OCI-LY7 (cell line): ENCODE measurements around the gene GRM1.

ENCODE experiments used
- EZH2phosphoT487 ChIP-seq: fragments of 200-600 bp; sonication (generic); IDR thresholded peaks from 2 replicates; pipeline ENCODE4 v1.6.1; 2018; ENCODE audit warnings: low read depth, borderline replicate concordance, mild to moderate bottlenecking, mixed run types, antibody characterized with exemption, low read length, moderate library complexity, mixed read lengths
- TF ChIP-seq, protein P1 (sequence below): fragments of 200-600 bp; sonication (generic); conservative IDR thresholded peaks from 2 replicates; pipeline ENCODE4 v1.5.1; 2014; ENCODE audit warnings: mild to moderate bottlenecking, antibody characterized with exemption, low read length, moderate library complexity, mixed read lengths

DNA sequence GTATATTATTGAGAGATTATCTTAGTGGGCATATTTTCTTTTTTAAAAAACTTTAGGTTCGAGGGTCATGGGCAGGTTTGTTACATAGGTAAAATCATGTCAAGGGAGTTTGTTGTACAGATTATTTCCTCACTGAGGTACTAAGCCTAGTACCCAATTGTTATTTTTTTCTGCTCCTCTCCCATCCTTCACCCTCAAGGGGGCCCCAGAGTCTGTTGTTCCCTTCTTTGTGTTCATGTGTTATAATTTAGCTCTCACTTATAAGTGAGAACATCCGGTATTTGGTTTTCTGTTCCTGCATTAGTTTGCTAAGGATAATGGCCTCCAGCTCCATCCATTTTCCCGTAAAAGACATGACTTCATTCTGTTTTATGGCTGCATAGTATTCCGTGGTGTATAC lies 266.8 kb downstream of the GRM1 start:
- TF ChIP-seq, protein P1, sequence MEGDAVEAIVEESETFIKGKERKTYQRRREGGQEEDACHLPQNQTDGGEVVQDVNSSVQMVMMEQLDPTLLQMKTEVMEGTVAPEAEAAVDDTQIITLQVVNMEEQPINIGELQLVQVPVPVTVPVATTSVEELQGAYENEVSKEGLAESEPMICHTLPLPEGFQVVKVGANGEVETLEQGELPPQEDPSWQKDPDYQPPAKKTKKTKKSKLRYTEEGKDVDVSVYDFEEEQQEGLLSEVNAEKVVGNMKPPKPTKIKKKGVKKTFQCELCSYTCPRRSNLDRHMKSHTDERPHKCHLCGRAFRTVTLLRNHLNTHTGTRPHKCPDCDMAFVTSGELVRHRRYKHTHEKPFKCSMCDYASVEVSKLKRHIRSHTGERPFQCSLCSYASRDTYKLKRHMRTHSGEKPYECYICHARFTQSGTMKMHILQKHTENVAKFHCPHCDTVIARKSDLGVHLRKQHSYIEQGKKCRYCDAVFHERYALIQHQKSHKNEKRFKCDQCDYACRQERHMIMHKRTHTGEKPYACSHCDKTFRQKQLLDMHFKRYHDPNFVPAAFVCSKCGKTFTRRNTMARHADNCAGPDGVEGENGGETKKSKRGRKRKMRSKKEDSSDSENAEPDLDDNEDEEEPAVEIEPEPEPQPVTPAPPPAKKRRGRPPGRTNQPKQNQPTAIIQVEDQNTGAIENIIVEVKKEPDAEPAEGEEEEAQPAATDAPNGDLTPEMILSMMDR: no peak
- no peak for TF ChIP-seq EZH2phosphoT487
